HG02763 (cell line): ENCODE data around the gene PTPRM.

Source experiments
- ATAC-seq: cut with Tn5 transposase; IDR thresholded peaks from one replicate; pipeline ENCODE4 v1.9.1; 2021; ENCODE audit warnings: mild to moderate bottlenecking, moderate library complexity; ENCODE audit not compliant: unreplicated experiment

Gene PTPRM

DNA sequence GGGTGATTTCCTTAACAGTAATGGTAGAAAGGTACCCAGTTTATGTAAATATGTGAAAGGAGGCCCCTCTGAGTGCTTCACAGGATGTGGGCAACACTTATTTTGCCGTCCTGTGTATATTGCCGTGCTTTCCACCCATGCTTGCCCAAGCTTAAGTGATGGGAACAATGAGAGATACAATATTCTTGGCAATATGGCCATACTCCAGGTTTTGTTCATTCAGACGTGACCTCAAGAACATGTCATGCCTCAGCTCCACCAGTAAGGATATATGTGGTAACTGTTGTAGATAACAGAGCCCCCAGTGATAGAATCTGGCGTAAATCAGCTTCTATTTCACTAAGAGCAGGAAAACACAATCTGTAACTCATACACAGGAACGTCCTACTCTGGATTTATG lies 318.7 kb downstream of the PTPRM start:
- no peak for ATAC-seq

GRCh38 chr18:7886436-7886835 lies 319.3 kb downstream of the PTPRM start:
- ATAC-seq: no peak

DNA sequence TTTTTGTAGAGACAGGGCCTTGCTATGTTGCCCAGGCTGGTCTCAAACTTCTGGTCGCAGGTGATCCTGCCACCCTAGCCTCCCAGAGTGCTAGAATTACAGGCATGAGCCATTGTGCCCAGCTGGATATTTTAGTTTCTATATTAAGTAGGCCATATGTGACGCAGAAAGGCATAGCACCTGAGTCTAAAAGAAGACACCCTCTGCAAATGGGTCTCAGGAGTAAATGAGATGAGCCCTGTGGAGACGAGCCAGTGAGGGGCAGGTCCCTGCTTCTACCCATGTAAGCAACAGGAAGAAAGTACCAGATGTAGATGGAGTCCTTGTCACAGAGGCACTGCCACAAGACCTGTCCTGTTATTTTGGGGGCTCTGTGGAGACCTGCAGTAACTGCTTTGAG lies 322.4 kb downstream of the PTPRM start:
- no peak for ATAC-seq

DNA sequence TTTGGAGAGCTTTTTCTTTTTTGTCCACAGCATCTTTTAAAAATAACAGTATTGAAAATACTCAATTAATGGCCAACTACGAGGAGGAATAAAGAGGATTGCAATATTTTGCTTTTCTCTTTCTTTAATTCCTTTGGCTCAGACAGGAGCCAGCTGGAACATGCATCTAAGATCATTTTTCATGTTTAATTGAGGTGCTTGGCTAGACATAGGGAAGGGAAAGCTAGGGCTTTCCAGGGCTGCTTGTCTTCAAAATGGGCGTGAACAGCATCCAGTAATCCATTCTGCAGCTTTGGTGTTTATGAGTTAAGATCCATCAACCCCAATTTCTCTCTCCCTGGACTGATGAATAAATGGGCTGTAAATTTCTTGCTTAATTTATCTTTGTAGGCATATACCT lies 323.0 kb downstream of the PTPRM start:
- no peak for ATAC-seq

- ATAC-seq: no peak
These were observed 325.4 kb downstream of the PTPRM start for GRCh38 chr18:7892556-7892955.

GRCh38 chr18:7894592-7894991 lies 327.5 kb downstream of the PTPRM start:
- no peak for ATAC-seq

- ATAC-seq: no peak
These were observed 328.2 kb downstream of the PTPRM start for GRCh38 chr18:7895346-7895745.

GRCh38 chr18:7896161-7896560 lies 329.0 kb downstream of the PTPRM start:
- ATAC-seq: no peak

- no peak for ATAC-seq
These were observed 329.8 kb downstream of the PTPRM start for GRCh38 chr18:7896805-7897518.

DNA sequence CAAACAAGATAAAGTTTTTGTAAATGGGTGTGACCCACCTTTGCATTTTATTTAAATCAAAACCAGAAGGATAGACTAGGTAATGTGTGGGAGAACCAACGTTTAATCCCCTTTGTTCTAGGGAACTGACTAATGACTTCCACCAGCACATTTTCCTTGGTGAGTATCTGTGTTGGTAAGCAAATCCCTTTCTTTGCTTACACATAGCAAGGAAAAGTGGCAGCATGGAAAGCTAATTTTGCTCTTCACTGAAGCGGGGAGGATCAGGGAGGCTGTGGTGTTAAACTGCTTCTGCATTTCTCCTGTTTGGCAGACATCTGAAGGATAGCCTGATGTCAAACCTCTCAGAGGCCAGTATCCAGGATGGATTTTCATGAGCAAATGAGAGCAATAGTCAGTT lies 331.1 kb downstream of the PTPRM start:
- ATAC-seq: no peak

GRCh38 chr18:7899078-7899477 lies 332.0 kb downstream of the PTPRM start:
- no peak for ATAC-seq

- ATAC-seq: no peak
These were observed 333.0 kb downstream of the PTPRM start for GRCh38 chr18:7900091-7900490.

DNA sequence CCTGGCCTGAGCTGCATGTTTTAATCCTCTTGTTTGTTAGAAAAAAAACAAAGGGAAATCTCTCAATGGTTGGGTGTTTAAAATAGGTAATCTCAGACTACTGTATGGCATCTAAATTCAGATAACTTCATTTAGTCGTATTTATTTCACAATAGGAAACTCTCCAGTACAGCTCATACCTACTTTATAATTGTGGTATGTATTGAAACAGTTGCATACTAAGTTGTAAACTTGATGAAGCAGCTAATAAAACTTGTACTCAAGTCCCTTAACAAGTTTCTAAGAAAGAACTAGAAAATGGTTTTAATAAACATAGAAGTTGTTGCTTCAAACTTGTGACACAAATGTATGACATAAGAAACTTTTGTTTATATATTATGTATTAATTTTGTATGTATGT lies 334.5 kb downstream of the PTPRM start:
- ATAC-seq: no peak

GRCh38 chr18:7902399-7902839 lies 335.3 kb downstream of the PTPRM start:
- ATAC-seq: no peak

DNA sequence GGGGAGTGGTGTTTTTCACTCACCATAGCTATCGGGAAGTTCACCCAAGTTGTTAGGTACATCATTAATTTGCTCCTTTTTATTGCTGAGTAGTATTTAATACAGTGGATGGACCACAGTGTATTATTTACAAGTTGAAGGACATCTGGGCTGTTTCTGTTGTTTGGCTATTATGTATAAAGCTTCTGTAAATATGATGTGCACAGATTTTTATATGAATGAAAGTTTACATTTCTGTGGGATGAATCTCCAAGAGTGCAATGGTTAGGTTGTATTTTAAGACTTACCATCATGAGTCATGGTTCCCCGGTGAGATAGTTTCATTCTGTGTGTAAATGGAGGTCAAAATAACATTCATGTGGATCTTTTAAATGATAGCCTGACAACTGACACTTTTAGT lies 337.4 kb downstream of the PTPRM start:
- ATAC-seq: no peak

DNA sequence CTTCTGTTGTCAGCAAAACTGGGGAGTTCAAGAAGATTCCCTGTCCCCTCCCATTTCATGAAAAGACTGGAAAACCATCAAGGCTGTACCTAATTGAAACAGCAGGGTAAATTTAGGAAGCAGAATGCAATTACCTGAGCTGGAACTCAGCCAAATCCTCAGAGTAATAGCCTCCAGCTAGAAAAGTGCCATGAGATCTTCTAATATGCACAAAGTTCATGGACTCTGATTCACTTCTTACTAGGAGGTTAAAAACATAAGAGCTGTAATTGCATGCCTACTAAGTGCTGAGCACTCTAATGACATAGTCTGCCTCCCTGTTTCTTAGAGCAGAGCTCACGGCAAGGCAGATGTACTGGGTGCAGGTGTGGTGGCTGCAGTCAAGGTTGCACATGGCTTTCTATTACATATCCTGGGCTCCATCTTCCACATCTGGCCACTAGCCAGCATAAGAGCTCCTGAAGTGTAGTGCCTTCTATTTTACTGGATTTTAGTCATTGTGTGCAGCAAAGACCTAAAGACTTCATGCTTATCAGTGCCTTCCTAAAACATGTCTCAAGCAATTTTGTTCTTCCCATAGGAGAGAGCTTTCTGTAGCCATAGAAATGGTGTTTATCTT lies 341.7 kb downstream of the PTPRM start:
- no peak for ATAC-seq

- no peak for ATAC-seq
These were observed 347.9 kb downstream of the PTPRM start for GRCh38 chr18:7914834-7915670.

- no peak for ATAC-seq
These were observed 351.6 kb downstream of the PTPRM start for GRCh38 chr18:7918701-7919100.

DNA sequence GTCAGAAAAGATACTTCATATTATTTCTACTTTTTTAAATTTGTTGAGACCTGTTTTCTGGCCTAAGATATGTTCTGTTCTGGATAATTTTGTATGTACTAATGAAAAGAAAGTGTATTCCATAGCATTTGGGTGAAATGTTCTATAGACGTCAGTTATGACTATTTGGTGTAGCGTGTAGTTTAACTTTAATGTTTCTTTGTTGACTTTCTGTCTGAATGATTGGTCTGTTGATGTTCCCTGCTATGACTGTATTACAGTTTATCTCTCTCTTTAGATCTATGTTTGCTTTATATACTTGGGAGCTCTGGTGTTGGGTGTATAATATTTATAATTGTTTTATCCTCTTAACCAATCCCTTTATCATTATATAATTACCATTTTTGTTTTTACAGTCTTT lies 352.4 kb downstream of the PTPRM start:
- no peak for ATAC-seq

GRCh38 chr18:7921938-7922587 lies 354.9 kb downstream of the PTPRM start:
- ATAC-seq: no peak

DNA sequence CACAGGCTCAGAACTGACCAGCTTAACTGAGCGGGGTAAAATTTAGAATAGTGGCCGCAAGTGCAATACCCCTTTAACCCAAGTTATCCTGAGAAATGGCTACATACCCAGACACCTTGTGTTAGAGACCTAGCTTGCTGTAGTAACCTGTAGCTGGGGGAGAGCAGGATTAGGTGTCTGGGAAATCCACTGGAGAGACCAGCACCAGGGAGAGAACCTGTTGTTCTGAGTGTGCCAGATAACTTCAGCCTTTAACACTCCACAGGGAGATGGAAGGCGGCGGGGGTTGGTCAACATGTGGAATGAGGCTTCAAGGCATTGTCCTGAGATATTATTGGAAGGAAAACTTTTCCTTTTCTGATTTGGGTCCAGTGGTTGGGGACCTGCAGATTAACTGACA lies 356.0 kb downstream of the PTPRM start:
- ATAC-seq: no peak
